GM23248 (cell line): ENCODE data around the gene GCN1.

Experiments used
- EZH2 ChIP-seq: fragments of 200-600 bp; sonication (generic); IDR thresholded peaks from 2 replicates; pipeline ENCODE4 v1.6.1; 2018; ENCODE audit warnings: antibody characterized with exemption, mild to moderate bottlenecking; ENCODE audit not compliant: insufficient read depth, poor library complexity, severe bottlenecking
- EZH2phosphoT487 ChIP-seq: fragments of 200-600 bp; sonication (generic); IDR thresholded peaks from 2 replicates; pipeline ENCODE4 v1.6.1; 2018; ENCODE audit warnings: antibody characterized with exemption, moderate library complexity, mild to moderate bottlenecking, low read depth; ENCODE audit not compliant: insufficient read depth

DNA sequence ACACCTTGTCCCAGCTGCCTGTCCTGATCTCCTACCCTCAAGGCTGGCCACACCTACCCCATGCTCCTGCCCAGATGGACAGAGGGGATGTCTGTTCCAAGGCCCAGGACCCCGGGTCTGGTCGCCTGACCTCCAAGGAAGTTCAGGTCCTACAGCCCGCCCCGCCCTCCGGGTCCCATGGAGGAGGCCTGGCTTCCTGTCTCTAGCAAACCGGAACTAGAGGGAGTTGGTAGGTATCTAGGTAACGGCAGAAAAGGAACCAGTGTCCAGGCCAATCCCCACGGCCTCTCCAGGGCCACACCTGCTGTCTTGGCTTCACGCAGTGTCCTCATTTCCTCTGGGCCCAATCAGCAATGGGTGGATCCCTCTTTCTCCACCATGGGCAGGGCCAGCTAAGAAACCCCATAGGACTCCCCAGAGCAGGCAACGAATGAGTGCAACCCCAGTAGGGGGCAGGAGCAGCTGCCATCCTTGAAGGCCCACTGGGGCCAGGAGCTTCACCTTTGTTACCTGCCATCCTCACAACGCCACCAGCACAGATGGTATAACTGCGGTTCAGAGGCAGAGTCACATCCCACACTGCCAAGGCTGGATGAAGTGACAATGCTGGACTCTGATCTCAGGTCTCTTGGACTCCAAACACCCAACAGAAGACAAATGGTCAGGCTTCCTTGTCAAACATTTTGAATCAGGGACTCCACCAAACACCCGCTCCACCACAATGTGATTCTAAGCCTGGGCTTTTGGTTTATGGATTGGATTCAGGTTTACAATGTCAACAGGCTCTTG, 31.5 kb upstream of the GCN1 start:
- TF ChIP-seq EZH2phosphoT487 (no peak), EZH2 (no peak)
